B cell (primary cell): ENCODE data around the gene MPST.

Experiments
- EZH2 ChIP-seq: IDR thresholded peaks from 2 replicates; pipeline ENCODE4 v1.6.1; 2012; ENCODE audit warnings: borderline replicate concordance, low read depth, mild to moderate bottlenecking, moderate library complexity, low read length; ENCODE audit not compliant: insufficient read depth, poor library complexity, severe bottlenecking
- TF ChIP-seq, protein P1 (sequence below): fragments of 200-600 bp; IDR thresholded peaks from one replicate; pipeline ENCODE4 v1.8.0; 2022; ENCODE audit warnings: antibody characterized with exemption, mild to moderate bottlenecking

DNA sequence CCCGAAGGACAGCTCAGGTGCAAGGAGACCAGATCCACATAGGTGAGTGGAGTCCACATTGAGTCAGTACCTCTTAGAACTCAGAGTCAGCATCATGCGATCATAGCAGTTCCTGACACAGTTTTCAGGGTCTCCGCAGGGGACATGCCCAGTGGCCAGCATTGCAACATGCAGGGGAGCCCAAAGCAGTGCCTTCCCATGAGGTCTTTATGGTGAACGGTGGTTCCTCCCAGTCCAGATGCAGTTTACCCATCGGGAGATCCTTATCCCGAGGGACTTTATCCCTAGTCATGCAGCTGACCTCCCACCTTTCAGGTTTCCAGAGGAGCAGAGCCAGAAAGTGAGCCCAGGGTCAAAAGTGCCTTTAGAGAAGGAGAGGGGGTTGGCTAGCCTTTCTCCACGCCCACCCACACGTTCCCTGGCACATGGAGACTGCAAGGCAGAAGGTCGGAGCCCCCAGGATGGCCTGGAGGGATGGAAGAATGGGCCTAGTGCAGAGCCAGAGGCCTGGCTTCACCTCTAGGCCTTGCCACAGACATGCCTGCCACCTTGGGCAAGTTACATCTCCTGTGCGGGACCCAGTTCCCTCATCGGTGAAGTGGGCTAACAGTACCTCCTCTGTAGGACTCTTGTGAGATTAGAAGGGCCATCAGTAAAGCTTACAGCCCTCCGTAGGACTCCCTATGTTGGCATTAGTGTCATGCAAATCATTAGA lies 38.4 kb downstream of the MPST start:
- TF ChIP-seq EZH2: no peak
- TF ChIP-seq, protein P1, sequence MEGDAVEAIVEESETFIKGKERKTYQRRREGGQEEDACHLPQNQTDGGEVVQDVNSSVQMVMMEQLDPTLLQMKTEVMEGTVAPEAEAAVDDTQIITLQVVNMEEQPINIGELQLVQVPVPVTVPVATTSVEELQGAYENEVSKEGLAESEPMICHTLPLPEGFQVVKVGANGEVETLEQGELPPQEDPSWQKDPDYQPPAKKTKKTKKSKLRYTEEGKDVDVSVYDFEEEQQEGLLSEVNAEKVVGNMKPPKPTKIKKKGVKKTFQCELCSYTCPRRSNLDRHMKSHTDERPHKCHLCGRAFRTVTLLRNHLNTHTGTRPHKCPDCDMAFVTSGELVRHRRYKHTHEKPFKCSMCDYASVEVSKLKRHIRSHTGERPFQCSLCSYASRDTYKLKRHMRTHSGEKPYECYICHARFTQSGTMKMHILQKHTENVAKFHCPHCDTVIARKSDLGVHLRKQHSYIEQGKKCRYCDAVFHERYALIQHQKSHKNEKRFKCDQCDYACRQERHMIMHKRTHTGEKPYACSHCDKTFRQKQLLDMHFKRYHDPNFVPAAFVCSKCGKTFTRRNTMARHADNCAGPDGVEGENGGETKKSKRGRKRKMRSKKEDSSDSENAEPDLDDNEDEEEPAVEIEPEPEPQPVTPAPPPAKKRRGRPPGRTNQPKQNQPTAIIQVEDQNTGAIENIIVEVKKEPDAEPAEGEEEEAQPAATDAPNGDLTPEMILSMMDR: no peak
